OCI-M1 (cell line): Measurements from ENCODE around the gene PRPF4.
"Not testable (repeated sequence)": the region's sequence is repeated elsewhere in the genome, so short reads cannot be mapped to it uniquely, and the experiment has no call there.

ENCODE experiments used
- DNase-seq: peaks from one replicate; lab custom pipeline; 2025; lab: John Stamatoyannopoulos, UW

PRPF4 gene

GRCh38 chr9:113275157-113276131 is at the start of gene PRPF4, which contains the start of gene CDC26:
TSS of gene PRPF4 (plus strand) at chr9:113275658. CDS start at chr9:113275744, 86 bp downstream.
TSS of gene CDC26 (minus strand) at chr9:113275572. CDS start at chr9:113272507, 3,065 bp downstream.
- DNase-seq: peak; percentile 97

- no peak for DNase-seq
Observed at GRCh38 chr9:113227436-113227835, 48.0 kb upstream of the PRPF4 start.

GRCh38 chr9:113228130-113228665 is 47.3 kb upstream of the PRPF4 start:
- DNase-seq: no peak

GRCh38 chr9:113231701-113232100 is 43.8 kb upstream of the PRPF4 start:
- no peak for DNase-seq

- not testable (repeated sequence) for DNase-seq
Observed at GRCh38 chr9:113235701-113236255, 39.7 kb upstream of the PRPF4 start.

- DNase-seq: no peak
Observed at GRCh38 chr9:113237026-113237425, 38.4 kb upstream of the PRPF4 start.

- DNase-seq: no peak
Observed at GRCh38 chr9:113238202-113238858, 37.1 kb upstream of the PRPF4 start.

GRCh38 chr9:113238859-113239232 is 36.6 kb upstream of the PRPF4 start:
- DNase-seq: no peak

GRCh38 chr9:113241161-113241560 is 34.3 kb upstream of the PRPF4 start:
- no peak for DNase-seq

GRCh38 chr9:113244556-113244955 is 30.9 kb upstream of the PRPF4 start:
- DNase-seq: no peak

- DNase-seq: no peak
Observed at GRCh38 chr9:113245894-113246293, 29.6 kb upstream of the PRPF4 start.

- DNase-seq: no peak
Observed at GRCh38 chr9:113246928-113247327, 28.5 kb upstream of the PRPF4 start.

- DNase-seq: no peak
Observed at GRCh38 chr9:113247640-113248039, 27.8 kb upstream of the PRPF4 start.

- not testable (repeated sequence) for DNase-seq
Observed at GRCh38 chr9:113249661-113250060, 25.8 kb upstream of the PRPF4 start.

- no peak for DNase-seq
Observed at GRCh38 chr9:113250807-113251206, 24.7 kb upstream of the PRPF4 start.

- DNase-seq: no peak
Observed at GRCh38 chr9:113254991-113255390, 20.5 kb upstream of the PRPF4 start.

GRCh38 chr9:113255438-113255837 is 20.0 kb upstream of the PRPF4 start:
- no peak for DNase-seq

- no peak for DNase-seq
Observed at GRCh38 chr9:113257863-113258262, 17.6 kb upstream of the PRPF4 start.

- no peak for DNase-seq
Observed at GRCh38 chr9:113258282-113258681, 17.2 kb upstream of the PRPF4 start.

GRCh38 chr9:113261917-113262671 is 13.4 kb upstream of the PRPF4 start:
- no peak for DNase-seq

GRCh38 chr9:113266174-113266573 is 9.3 kb upstream of the PRPF4 start:
- DNase-seq: no peak
